HG03378 (cell line): ENCODE data around the gene MS4A2.
"Not testable (repeated sequence)": the region's sequence is repeated elsewhere in the genome, so short reads cannot be mapped to it uniquely, and the experiment has no call there.

Experiments used
- ATAC-seq: cut with Tn5 transposase; IDR thresholded peaks from one replicate; pipeline ENCODE4 v1.9.1; 2021; ENCODE audit warnings: mild to moderate bottlenecking, moderate library complexity; ENCODE audit not compliant: unreplicated experiment

MS4A2 gene

GRCh38 chr11:60100516-60100915, 12.1 kb downstream of the MS4A2 start:
- ATAC-seq, result no peak

- ATAC-seq, result not testable (repeated sequence)
Measured at GRCh38 chr11:60101368-60101767, 12.9 kb downstream of the MS4A2 start.

GRCh38 chr11:60104471-60105115, 16.1 kb downstream of the MS4A2 start:
- ATAC-seq, result not testable (repeated sequence)

- ATAC-seq, result not testable (repeated sequence)
Measured at GRCh38 chr11:60108631-60109030, 20.2 kb downstream of the MS4A2 start.

GRCh38 chr11:60111793-60112192, 23.3 kb downstream of the MS4A2 start:
- ATAC-seq, result no peak

- no peak for ATAC-seq
Measured at GRCh38 chr11:60116996-60117790, 28.7 kb downstream of the MS4A2 start.

GRCh38 chr11:60118338-60118737, 29.9 kb downstream of the MS4A2 start:
- no peak for ATAC-seq

- no peak for ATAC-seq
Measured at GRCh38 chr11:60119710-60120109, 31.2 kb downstream of the MS4A2 start.

GRCh38 chr11:60121264-60121663, 32.8 kb downstream of the MS4A2 start:
- no peak for ATAC-seq

- ATAC-seq, result no peak
Measured at GRCh38 chr11:60122414-60123036, 34.1 kb downstream of the MS4A2 start.

GRCh38 chr11:60124802-60125432, 36.5 kb downstream of the MS4A2 start:
- ATAC-seq, result no peak

- ATAC-seq, result no peak
Measured at GRCh38 chr11:60125956-60126585, 37.6 kb downstream of the MS4A2 start.

- ATAC-seq, result no peak
Measured at GRCh38 chr11:60127311-60127811, 38.9 kb downstream of the MS4A2 start.

GRCh38 chr11:60128376-60128775, 39.9 kb downstream of the MS4A2 start:
- ATAC-seq, result no peak

- ATAC-seq, result not testable (repeated sequence)
Measured at GRCh38 chr11:60128866-60129265, 40.4 kb downstream of the MS4A2 start.

- ATAC-seq, result no peak
Measured at GRCh38 chr11:60129853-60130252, 41.4 kb downstream of the MS4A2 start.

- no peak for ATAC-seq
Measured at GRCh38 chr11:60130496-60130895, 42.0 kb downstream of the MS4A2 start.

GRCh38 chr11:60131912-60132311, 43.4 kb downstream of the MS4A2 start:
- ATAC-seq, result no peak

- ATAC-seq, result no peak
Measured at GRCh38 chr11:60133917-60134316, 45.5 kb downstream of the MS4A2 start.

GRCh38 chr11:60143768-60144167, 55.3 kb downstream of the MS4A2 start:
- no peak for ATAC-seq

GRCh38 chr11:60145677-60146076, 57.2 kb downstream of the MS4A2 start:
- no peak for ATAC-seq
